ENCODE measurements around the gene DLG2. TPM values are rescaled to one million over a fixed set of nuclear protein-coding genes. Genes with fewer than 3 reads are reported as not detected.

The DLG2 gene
- total and polyA plus RNA-seq, 9 of the 15 experiments (the other 6 are each of a cell fraction or from before 2014, with no cell fraction given), result 0.52 to 1.6 (median 0.95) TPM

DNA sequence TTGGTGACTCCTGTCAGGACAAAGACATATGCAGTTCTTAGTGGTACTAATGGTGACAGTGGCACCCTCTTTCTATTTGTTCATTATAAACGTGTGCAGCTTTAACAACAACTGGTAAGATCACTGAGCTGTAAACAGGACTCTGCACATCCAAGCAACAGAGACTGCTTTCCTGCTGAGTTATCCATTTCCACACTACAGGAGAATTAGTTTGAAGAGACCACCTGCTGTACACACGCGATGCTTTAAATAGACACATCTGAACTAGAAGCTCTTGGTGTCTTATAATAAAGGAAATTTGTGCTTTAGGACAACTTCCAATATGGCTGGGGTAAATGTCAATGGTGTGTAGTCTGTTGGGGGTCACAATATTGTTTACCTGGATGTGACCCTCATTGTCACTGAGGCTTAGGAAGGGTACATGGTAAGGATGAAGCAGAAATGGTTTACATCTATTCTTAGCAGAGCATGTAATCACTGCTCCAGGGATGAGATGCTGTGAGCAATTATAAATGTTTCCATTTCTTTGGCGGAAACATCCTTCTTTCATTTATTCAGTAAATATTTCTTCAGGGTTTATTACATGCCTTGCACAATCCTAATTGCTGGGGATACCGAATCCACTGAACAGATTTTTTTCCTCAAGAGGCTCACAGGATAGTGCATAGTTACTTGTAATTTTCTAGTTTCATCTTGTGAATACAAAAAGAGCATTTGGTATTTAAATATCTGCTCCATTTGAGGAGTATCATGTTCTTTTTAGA lies 1987.0 kb downstream of the DLG2 start:
- BruUV-seq (replicated peaks), result no TSS peak
- Histone ChIP-seq H3K79me2 (ENCODE audit: control insufficient read depth, insufficient read depth, low read length) (no peaks in the 10 kb centered on the region), H3K27me3 (ENCODE audit: control insufficient read depth in 2 of 2, insufficient read depth in 2 of 2, low read length in 2 of 2) (no peaks in the 10 kb centered on the region), H3K9ac (ENCODE audit: insufficient read depth in 1 of 2, low read depth in 2 of 2, low read length in 2 of 2) (no peak overlapping the region), H3K27ac (ENCODE audit: extremely low read depth, low read depth, low read length) (no peak overlapping the region), H2AFZ (ENCODE audit: low read depth, low read length) (no peak overlapping the region), H3K36me3 (ENCODE audit: control insufficient read depth, insufficient read depth, low read length) (no peaks in the 10 kb centered on the region), H3K9me3 (replicated peaks; ENCODE audit: control insufficient read depth, insufficient read depth, low read depth, low read length) (no peaks in the 10 kb centered on the region), H3K9me1 (ENCODE audit: control insufficient read depth, insufficient read depth, low read length) (no peaks in the 10 kb centered on the region), H3K4me2 (ENCODE audit: insufficient read depth, low read length) (no peak overlapping the region), H4K20me1 (replicated peaks; ENCODE audit: control insufficient read depth, insufficient read depth, low read length) (no peaks in the 10 kb centered on the region), H3K4me1 (replicated peaks in 1 of 2; ENCODE audit: control insufficient read depth in 2 of 2, insufficient read depth in 2 of 2, low read length in 2 of 2) (no peaks in the 10 kb centered on the region), H3K4me3 (no peak overlapping the region)
- TF ChIP-seq MAFG (tag; conservative IDR thresholded peaks at IDR 0.05), result no peak
- no peak for TF ChIP-seq KDM5B (IDR thresholded peaks at IDR 0.05; ENCODE audit: insufficient replicate concordance, low read depth, low read length)
- TF ChIP-seq EZH2 (IDR thresholded peaks at IDR 0.05; ENCODE audit: borderline replicate concordance, low read depth, low read length), result no peak
- no peak for TF ChIP-seq KLF6 (CRISPR knock-in tag; IDR thresholded peaks at IDR 0.05; ENCODE audit: borderline replicate concordance)
- POLR2A ChIA-PET, result interaction anchor here (0.6 kb wide), 1 partner anchor 26 kb away, joined by 3 read pairs; no protein-coding TSS in a partner anchor
- intact Hi-C loops (cut with micrococcal nuclease), result no loop called here
- no peak for ATAC-seq
- WGBS (ENCODE audit: insufficient coverage, low coverage, missing lambda C conversion rate), result 2% methylated on average over 5 of the region's 5 CpGs
- CTCF ChIA-PET (ENCODE audit: low intra/inter-chr PET ratio), result no interaction called here
- in situ Hi-C loops (cut with MboI), result no loop called here
- no peak for DNase-seq (ENCODE audit: extremely low read depth in 1 of 4, low spot score in 3 of 4)
- FAIRE-seq, result no peak

GRCh38 chr11:83635166-83635565 lies 1992.0 kb downstream of the DLG2 start:
- WGBS (ENCODE audit: insufficient coverage, low coverage, missing lambda C conversion rate), result 2% methylated on average over 3 of the region's 3 CpGs
- intact Hi-C loops (cut with micrococcal nuclease), result no loop called here
- no peak for ATAC-seq

More at GRCh38 chr11:83635166-83635565, 1992.0 kb downstream of the DLG2 start:
- H3K9me1 ChIP-seq (ENCODE audit: control insufficient read depth, insufficient read depth, low read length), result no peaks in the 10 kb centered on the region
- ChIA-PET POLR2A (no interaction called here), CTCF (ENCODE audit: low intra/inter-chr PET ratio) (no interaction called here)
- H3K79me2 ChIP-seq (ENCODE audit: control insufficient read depth, insufficient read depth, low read length), result no peaks in the 10 kb centered on the region
- H3K4me3 ChIP-seq, result no peak overlapping the region
- no peak overlapping the region for H3K4me2 ChIP-seq (ENCODE audit: insufficient read depth, low read length)
- FAIRE-seq (no peak), DNase-seq (ENCODE audit: extremely low read depth in 1 of 4, low spot score in 3 of 4) (no peak)
- H3K36me3 ChIP-seq (ENCODE audit: control insufficient read depth, insufficient read depth, low read length), result no peaks in the 10 kb centered on the region
- H2AFZ ChIP-seq (ENCODE audit: low read depth, low read length), result no peak overlapping the region
- no peak overlapping the region for H3K27ac ChIP-seq (ENCODE audit: extremely low read depth, low read depth, low read length)
- no TSS peak for BruUV-seq (replicated peaks)
- H3K4me1 ChIP-seq (replicated peaks in 1 of 2; ENCODE audit: control insufficient read depth in 2 of 2, insufficient read depth in 2 of 2, low read length in 2 of 2), result no peaks in the 10 kb centered on the region
- in situ Hi-C loops (cut with MboI), result no loop called here
- no peaks in the 10 kb centered on the region for H3K9me3 ChIP-seq (replicated peaks; ENCODE audit: control insufficient read depth, insufficient read depth, low read depth, low read length)
- no peaks in the 10 kb centered on the region for H3K27me3 ChIP-seq (ENCODE audit: control insufficient read depth in 2 of 2, insufficient read depth in 2 of 2, low read length in 2 of 2)
- no peak overlapping the region for H3K9ac ChIP-seq (ENCODE audit: insufficient read depth in 1 of 2, low read depth in 2 of 2, low read length in 2 of 2)
- no peak for TF ChIP-seq MTF1 (CRISPR knock-in tag; IDR thresholded peaks at IDR 0.05; ENCODE audit: borderline replicate concordance)
- no peak for TF ChIP-seq TAF7 (tag; IDR thresholded peaks at IDR 0.05)
- no peak for TF ChIP-seq SAFB2 (IDR thresholded peaks at IDR 0.05; ENCODE audit: borderline replicate concordance, low read depth, low read length, severe bottlenecking)
- H4K20me1 ChIP-seq (replicated peaks; ENCODE audit: control insufficient read depth, insufficient read depth, low read length), result no peaks in the 10 kb centered on the region

Data from K562 (cell line).